ENCODE results near the gene GMIP. TPM values are rescaled to one million over a fixed set of nuclear protein-coding genes. Genes with fewer than 3 reads are reported as not detected.

GMIP gene
- total RNA-seq, 2 donors from 2014 or later: 8.3 to 11.4 TPM

DNA sequence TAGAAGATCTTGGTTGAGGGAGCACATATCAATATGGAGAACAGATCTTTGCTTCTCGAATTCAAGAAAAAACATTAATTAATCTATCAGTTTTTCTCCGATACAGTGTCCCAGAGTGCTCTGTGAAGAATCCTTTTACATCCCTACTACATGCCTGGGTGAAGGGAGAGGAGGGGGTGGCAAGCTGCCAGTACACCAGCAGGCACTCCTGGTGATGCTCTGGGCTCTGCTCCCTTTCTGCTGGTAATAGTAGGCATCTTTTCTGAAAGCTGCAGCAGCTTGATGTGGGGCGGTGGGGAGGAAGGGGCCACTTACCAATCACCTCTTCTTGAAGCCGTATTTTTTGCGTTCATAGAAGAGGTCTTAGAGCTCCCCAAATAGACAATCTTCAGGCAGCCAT is 55.7 kb downstream of the GMIP start:
- DNase-seq (ENCODE audit: low spot score): no peak
- intact Hi-C loops (cut with DNase I): no loop called here

GRCh38 chr19:19584356-19584755 is 59.1 kb downstream of the GMIP start:
- intact Hi-C loops (cut with DNase I): no loop called here
- no peak for DNase-seq (ENCODE audit: low spot score)

GRCh38 chr19:19582471-19582870 is 61.0 kb downstream of the GMIP start:
- no peak for DNase-seq (ENCODE audit: low spot score)
- intact Hi-C loops (cut with DNase I): no loop called here

DNA sequence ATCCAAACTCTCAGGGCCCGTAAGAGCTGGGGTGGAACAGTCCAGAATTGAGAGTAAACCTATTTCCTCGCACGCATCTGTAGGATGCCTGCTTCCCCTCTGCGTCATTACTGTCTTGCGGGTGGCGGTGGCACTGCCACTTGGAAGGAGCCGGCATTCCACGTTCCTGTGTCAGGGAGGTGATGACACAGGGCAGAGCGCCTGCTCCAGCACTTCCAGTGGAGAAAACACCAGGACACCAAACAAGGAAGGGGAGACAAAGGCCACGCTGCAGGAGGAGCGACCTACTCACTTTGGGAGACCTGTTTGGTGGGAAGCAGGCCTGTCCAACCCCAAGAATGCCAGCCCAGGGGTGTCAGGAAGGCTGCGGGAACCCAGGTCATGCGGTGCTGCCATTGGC is 62.1 kb downstream of the GMIP start:
- intact Hi-C loops (cut with DNase I): no loop called here
- no peak for DNase-seq (ENCODE audit: low spot score)

- intact Hi-C loops (cut with DNase I): no loop called here
- DNase-seq (ENCODE audit: low spot score): no peak
Observed at GRCh38 chr19:19580418-19580817, 63.0 kb downstream of the GMIP start.

DNA sequence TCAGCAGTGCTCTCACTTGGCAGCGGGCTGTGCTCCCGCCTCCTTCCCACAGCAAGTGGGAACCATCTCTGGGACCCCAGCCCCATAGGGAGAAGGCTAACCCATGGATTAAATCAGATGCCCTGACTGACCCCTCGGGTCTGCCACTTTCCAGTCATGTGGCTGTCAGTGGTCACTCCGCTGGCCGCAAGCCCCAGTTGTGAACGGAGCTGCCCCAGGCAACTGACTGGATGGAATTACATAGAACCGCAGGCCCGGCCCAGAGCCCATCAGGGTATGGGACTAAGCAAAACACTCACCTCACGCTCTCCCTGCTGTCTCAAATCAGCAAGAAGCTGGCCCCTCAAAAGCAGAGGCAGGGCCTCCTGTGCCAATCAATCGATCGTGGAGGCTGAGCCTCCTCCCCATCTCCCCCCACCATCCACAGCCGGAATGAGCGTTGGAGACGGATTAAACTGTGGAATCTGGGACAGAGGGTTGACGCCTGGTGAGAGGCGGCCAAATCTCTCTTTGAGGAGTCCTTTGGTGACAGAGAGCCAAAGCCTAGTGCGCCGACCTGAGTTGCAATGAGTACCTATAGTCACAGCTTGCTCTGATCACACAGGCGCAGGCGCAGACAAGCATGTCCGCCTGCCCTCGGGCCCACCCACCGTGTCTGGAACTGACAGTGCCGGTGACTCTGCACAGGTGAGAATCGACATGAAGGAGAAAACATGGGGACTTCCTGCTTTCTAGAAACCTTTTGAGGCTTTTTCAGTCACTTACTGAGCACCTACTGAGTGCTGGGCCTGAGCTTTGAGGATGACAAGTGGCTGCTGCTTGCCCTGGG is 63.7 kb downstream of the GMIP start:
- no peak for DNase-seq (ENCODE audit: low spot score)
- intact Hi-C loops (cut with DNase I): no loop called here

Other genes starting within 250 kb of the GMIP start
- 10 to 100 TPM; 54.3 to 70.9 TPM for gene GATAD2A, start 238.0 kb downstream of the GMIP start, total RNA-seq
- gene TSSK6, start 128.1 kb downstream of the GMIP start, total RNA-seq: under 1 TPM; 0.46 to 1.00 TPM
- gene NDUFA13, start 127.4 kb downstream of the GMIP start, total RNA-seq: 100 to 1,000 TPM; 217 to 248 TPM
- 1 to 10 TPM; 2.9 to 3.7 TPM for gene YJEFN3, start 114.7 kb downstream of the GMIP start, total RNA-seq
- gene CILP2, start 105.4 kb downstream of the GMIP start, total RNA-seq: 1 to 10 TPM in 1 of 2 donors, under 1 TPM in 1; 0.67 to 2.3 TPM
- gene PBX4, start 25.0 kb downstream of the GMIP start, total RNA-seq: under 1 TPM; 0.29 to 0.93 TPM
- gene LPAR2, start 15.4 kb downstream of the GMIP start, total RNA-seq: 1 to 10 TPM; 2.0 to 5.5 TPM
- gene ATP13A1, start 20.0 kb upstream of the GMIP start, total RNA-seq: 10 to 100 TPM; 33.1 to 33.3 TPM
- 1 to 10 TPM; 6.3 to 8.2 TPM for gene ZNF101, start 25.2 kb upstream of the GMIP start, total RNA-seq
- 1 to 10 TPM; 5.0 to 6.4 TPM for gene ZNF14, start 89.5 kb upstream of the GMIP start, total RNA-seq
- gene ZNF506, start 178.1 kb upstream of the GMIP start, total RNA-seq: 10 to 100 TPM; 19.6 to 23.0 TPM
- 1 to 10 TPM; 5.6 to 6.9 TPM for gene ZNF253, start 222.2 kb upstream of the GMIP start, total RNA-seq